Measurements from ENCODE around the gene PIM1. TPM values are rescaled to one million over a fixed set of nuclear protein-coding genes. Genes with fewer than 3 reads are reported as not detected.

PIM1 gene
- total and polyA plus RNA-seq, 9 of the 15 experiments (the other 6 are each of a cell fraction or from before 2014, with no cell fraction given), result 19.0 to 789 (median 212) TPM

DNA sequence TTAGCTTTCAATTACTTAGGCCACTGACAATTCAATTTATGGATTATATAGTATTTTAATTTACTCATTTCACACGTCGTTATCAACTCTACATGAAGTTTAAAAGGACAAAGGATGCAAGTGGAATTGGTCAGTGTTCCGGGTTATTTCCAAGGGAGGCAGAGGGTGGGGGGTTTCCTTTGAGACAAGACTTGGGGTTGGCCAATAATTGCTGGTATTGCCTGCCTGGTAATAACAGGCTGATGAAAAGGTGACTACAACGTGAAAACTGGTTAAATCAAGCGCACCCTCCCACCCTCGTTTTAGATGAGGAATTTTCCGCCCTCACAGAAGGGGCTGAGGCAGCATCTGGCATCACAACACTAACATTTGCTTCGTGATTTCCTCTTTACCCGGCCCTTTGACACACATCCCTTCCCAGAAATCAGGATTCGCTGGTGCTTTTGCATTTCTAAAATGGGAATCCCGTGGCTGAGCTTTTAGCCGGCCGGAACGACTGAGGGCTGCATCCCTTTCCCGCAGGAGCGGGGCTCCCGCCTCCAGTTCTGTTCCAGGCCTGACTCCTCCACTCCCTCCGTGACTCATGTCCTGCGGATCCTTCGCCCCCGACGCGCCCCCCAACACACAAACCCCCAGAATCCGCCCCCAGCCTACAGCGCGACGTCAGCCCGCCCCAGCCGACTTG lies 999 bp upstream of the PIM1 start:
- FAIRE-seq (no peak), ATAC-seq (no peak), DNase-seq (ENCODE audit: extremely low read depth in 1 of 4, low spot score in 3 of 4) (peak in 3 of 4 experiments; percentile 60 to 69 (median 69))
- WGBS (ENCODE audit: insufficient coverage, low coverage, missing lambda C conversion rate), result 6% methylated on average over 25 of the region's 29 CpGs
- Histone ChIP-seq H3K4me2 (ENCODE audit: insufficient read depth, low read length) (peak overlapping the region; percentile 89), H3K9me3 (replicated peaks; ENCODE audit: control insufficient read depth, insufficient read depth, low read depth, low read length) (no peaks in the 10 kb centered on the region), H3K27me3 (ENCODE audit: control insufficient read depth in 2 of 2, insufficient read depth in 2 of 2, low read length in 2 of 2) (no peaks in the 10 kb centered on the region), H2AFZ (ENCODE audit: low read depth, low read length) (peak overlapping the region; percentile 76), H3K36me3 (ENCODE audit: control insufficient read depth, insufficient read depth, low read length) (peaks cover 36% of the 10 kb centered on the region), H4K20me1 (replicated peaks; ENCODE audit: control insufficient read depth, insufficient read depth, low read length) (peaks cover 22% of the 10 kb centered on the region; the same call in 1 of the 2 replicates), H3K9me1 (ENCODE audit: control insufficient read depth, insufficient read depth, low read length) (no peaks in the 10 kb centered on the region), H3K79me2 (ENCODE audit: control insufficient read depth, insufficient read depth, low read length) (peaks cover 48% of the 10 kb centered on the region), H3K9ac (ENCODE audit: insufficient read depth in 1 of 2, low read depth in 2 of 2, low read length in 2 of 2) (peak overlapping the region; percentile 80 to 89), H3K27ac (ENCODE audit: extremely low read depth, low read depth, low read length) (peak overlapping the region; percentile 91), H3K4me1 (replicated peaks in 1 of 2; ENCODE audit: control insufficient read depth in 2 of 2, insufficient read depth in 2 of 2, low read length in 2 of 2) (peaks cover 10 to 36% of the 10 kb centered on the region in 2 experiments; a peak in 4 of 5 replicates), H3K4me3 (peak overlapping the region; percentile 60)
- in situ Hi-C loops (cut with MboI), result no loop called here
- intact Hi-C loops (cut with micrococcal nuclease), result loop anchor here (2.0 kb wide), 1 partner anchor 58 kb away; no protein-coding TSS in a partner anchor
- ChIA-PET POLR2A (interaction anchor here (0.6 to 4.3 kb wide), 17 partner anchors 8 to 209 kb away, joined by 3 to 34 read pairs (median 3); no protein-coding TSS in a partner anchor), CTCF (ENCODE audit: low intra/inter-chr PET ratio) (interaction anchor here (1.9 kb wide), 1 partner anchor 42 kb away, joined by 6 read pairs; no protein-coding TSS in a partner anchor)
- BruUV-seq (replicated peaks), result TSS peak; percentile 76
- TF ChIP-seq, protein P1, sequence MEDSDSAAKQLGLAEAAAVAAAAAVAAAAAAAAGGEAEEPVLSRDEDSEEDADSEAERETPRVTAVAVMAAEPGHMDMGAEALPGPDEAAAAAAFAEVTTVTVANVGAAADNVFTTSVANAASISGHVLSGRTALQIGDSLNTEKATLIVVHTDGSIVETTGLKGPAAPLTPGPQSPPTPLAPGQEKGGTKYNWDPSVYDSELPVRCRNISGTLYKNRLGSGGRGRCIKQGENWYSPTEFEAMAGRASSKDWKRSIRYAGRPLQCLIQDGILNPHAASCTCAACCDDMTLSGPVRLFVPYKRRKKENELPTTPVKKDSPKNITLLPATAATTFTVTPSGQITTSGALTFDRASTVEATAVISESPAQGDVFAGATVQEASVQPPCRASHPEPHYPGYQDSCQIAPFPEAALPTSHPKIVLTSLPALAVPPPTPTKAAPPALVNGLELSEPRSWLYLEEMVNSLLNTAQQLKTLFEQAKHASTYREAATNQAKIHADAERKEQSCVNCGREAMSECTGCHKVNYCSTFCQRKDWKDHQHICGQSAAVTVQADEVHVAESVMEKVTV (CRISPR knock-in tag; IDR thresholded peaks at IDR 0.05), result no peak
- TF ChIP-seq, protein P2, sequence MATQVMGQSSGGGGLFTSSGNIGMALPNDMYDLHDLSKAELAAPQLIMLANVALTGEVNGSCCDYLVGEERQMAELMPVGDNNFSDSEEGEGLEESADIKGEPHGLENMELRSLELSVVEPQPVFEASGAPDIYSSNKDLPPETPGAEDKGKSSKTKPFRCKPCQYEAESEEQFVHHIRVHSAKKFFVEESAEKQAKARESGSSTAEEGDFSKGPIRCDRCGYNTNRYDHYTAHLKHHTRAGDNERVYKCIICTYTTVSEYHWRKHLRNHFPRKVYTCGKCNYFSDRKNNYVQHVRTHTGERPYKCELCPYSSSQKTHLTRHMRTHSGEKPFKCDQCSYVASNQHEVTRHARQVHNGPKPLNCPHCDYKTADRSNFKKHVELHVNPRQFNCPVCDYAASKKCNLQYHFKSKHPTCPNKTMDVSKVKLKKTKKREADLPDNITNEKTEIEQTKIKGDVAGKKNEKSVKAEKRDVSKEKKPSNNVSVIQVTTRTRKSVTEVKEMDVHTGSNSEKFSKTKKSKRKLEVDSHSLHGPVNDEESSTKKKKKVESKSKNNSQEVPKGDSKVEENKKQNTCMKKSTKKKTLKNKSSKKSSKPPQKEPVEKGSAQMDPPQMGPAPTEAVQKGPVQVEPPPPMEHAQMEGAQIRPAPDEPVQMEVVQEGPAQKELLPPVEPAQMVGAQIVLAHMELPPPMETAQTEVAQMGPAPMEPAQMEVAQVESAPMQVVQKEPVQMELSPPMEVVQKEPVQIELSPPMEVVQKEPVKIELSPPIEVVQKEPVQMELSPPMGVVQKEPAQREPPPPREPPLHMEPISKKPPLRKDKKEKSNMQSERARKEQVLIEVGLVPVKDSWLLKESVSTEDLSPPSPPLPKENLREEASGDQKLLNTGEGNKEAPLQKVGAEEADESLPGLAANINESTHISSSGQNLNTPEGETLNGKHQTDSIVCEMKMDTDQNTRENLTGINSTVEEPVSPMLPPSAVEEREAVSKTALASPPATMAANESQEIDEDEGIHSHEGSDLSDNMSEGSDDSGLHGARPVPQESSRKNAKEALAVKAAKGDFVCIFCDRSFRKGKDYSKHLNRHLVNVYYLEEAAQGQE (IDR thresholded peaks at IDR 0.05; ENCODE audit: borderline replicate concordance), result peak; percentile 29; the same call in 1 of the 2 replicates
- TF ChIP-seq, protein P2 (CRISPR knock-in tag; IDR thresholded peaks at IDR 0.05; ENCODE audit: low read depth), result no peak
- no peak for TF ChIP-seq HNRNPUL1 (IDR thresholded peaks at IDR 0.05; ENCODE audit: low read length)
- no peak; the same call in 1 of the 2 replicates for TF ChIP-seq POLR2A (conservative IDR thresholded peaks at IDR 0.05)
- no peak for TF ChIP-seq TAL1 (IDR thresholded peaks at IDR 0.05)
- no peak for TF ChIP-seq ZKSCAN1 (IDR thresholded peaks at IDR 0.05; ENCODE audit: low read depth, low read length)
- TF ChIP-seq, protein P3, sequence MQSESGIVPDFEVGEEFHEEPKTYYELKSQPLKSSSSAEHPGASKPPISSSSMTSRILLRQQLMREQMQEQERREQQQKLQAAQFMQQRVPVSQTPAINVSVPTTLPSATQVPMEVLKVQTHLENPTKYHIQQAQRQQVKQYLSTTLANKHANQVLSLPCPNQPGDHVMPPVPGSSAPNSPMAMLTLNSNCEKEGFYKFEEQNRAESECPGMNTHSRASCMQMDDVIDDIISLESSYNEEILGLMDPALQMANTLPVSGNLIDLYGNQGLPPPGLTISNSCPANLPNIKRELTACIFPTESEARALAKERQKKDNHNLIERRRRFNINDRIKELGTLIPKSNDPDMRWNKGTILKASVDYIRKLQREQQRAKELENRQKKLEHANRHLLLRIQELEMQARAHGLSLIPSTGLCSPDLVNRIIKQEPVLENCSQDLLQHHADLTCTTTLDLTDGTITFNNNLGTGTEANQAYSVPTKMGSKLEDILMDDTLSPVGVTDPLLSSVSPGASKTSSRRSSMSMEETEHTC (IDR thresholded peaks at IDR 0.05), result no peak
- no peak for TF ChIP-seq POLR3G (IDR thresholded peaks at IDR 0.05; ENCODE audit: extremely low read depth, insufficient read length, insufficient replicate concordance)
- no peak for TF ChIP-seq NR2C1 (IDR thresholded peaks at IDR 0.05)
- TF ChIP-seq NR2C1 (tag; IDR thresholded peaks at IDR 0.05), result no peak
